Activated naive CD8-positive, alpha-beta T cell treated with anti-CD3 and anti-CD28 coated beads, Interleukin-2, amount 10 ng/mL, durations not matched to agents 7 days and 5 days (primary cell): Measurements from ENCODE around the gene NAT8. TPM values are rescaled to one million over a fixed set of nuclear protein-coding genes. Genes with fewer than 3 reads are reported as not detected.
"Not testable (repeated sequence)": the region's sequence is repeated elsewhere in the genome, so short reads cannot be mapped to it uniquely, and the experiment has no call there.

Source experiments
- ATAC-seq: fragments of 150-1000 bp; cut with Tn5 transposase; one replicate; pipeline ENCODE4 v1.10.0; 2021; ENCODE audit warnings: low read depth, moderate library complexity
- POLR2A ChIA-PET: fragments of 350-600 bp; sonication (Branson Sonifier 250); formaldehyde crosslinking; loops from one replicate; lab custom pipeline; 2021; ENCODE audit warnings: antibody characterized with exemption; lab: Charles Lee
- DNase-seq: peaks from one replicate; pipeline ENCODE4 v3.0.0; 2021
- H3K27ac Mint-ChIP-seq: one replicate; pipeline ENCODE4 v1.8.0; 2022; ENCODE audit warnings: mild to moderate bottlenecking, mixed read lengths
- H3K27me3 Mint-ChIP-seq: one replicate; pipeline ENCODE4 v1.8.0; 2022; ENCODE audit warnings: mild to moderate bottlenecking, moderate library complexity, mixed read lengths
- H3K36me3 Mint-ChIP-seq: one replicate; pipeline ENCODE4 v1.8.0; 2021; ENCODE audit warnings: mild to moderate bottlenecking, mixed read lengths
- H3K4me1 Mint-ChIP-seq: one replicate; pipeline ENCODE4 v1.8.0; 2021; ENCODE audit warnings: mixed read lengths
- H3K4me3 Mint-ChIP-seq: one replicate; pipeline ENCODE4 v1.8.0; 2022; ENCODE audit warnings: mild to moderate bottlenecking, moderate library complexity, mixed read lengths
- H3K9me3 Mint-ChIP-seq: one replicate; pipeline ENCODE4 v1.8.0; 2021; ENCODE audit warnings: mixed read lengths
- total RNA-seq, 2 experiments: library from RNA; stranded (reverse); gene quantifications; one replicate each; pipeline ENCODE4 v1.2.3, GENCODE V29; 2021

The NAT8 gene
- total RNA-seq, 2 experiments from 2014 or later, result not detected

DNA sequence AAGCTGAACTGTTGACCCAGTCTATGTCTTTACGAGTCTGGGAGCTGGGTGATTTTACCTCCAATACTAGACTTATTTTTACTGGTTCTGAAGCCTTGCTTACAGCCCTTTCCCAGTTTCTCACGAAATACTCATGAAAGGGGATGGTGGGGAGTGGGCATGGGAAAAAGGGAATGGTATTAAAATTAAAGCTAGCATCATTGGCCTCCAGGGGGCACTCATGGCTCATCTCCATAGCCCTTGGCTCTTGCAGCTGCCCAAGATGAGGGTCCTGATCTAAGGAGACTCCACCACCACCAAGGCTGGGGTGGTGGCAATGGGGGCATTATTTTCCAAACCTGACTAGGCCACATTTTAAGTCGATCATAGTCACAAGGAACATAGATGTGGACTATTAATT, 22.3 kb downstream of the NAT8 start:
- POLR2A ChIA-PET, H3K9me3 Mint-ChIP-seq, H3K27me3 Mint-ChIP-seq, H3K27ac Mint-ChIP-seq, H3K4me3 Mint-ChIP-seq, ATAC-seq, DNase-seq, H3K4me1 Mint-ChIP-seq, H3K36me3 Mint-ChIP-seq: not testable (repeated sequence)

DNA sequence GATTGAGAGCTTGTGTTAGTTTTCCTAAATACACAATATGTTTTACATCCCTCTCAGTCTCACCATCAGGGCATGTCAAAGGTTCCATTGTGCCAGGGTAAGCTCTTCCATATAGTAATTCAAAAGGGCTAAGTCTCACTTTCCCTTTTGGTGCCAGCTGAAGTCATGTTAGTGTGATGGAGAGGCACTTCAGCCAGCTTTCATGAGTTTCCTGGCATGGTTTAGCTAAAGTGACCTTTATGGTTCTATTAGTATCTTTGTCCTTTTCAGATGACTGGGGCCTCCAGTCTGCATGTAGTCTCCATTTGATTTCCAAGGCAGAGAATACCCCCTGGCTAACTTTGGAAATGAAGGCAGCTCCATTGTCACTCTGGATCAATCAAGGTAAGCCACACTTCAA, 27.2 kb downstream of the NAT8 start:
- H3K9me3 Mint-ChIP-seq, result no peaks in the 10 kb centered on the region
- no peak overlapping the region for H3K4me3 Mint-ChIP-seq
- no peak for ATAC-seq
- no peak overlapping the region for H3K27ac Mint-ChIP-seq
- DNase-seq, result no peak
- H3K36me3 Mint-ChIP-seq, result peaks cover 1% of the 10 kb centered on the region
- POLR2A ChIA-PET, result no interaction called here
- peaks cover 4% of the 10 kb centered on the region for H3K27me3 Mint-ChIP-seq
- peaks cover 8% of the 10 kb centered on the region for H3K4me1 Mint-ChIP-seq

DNA sequence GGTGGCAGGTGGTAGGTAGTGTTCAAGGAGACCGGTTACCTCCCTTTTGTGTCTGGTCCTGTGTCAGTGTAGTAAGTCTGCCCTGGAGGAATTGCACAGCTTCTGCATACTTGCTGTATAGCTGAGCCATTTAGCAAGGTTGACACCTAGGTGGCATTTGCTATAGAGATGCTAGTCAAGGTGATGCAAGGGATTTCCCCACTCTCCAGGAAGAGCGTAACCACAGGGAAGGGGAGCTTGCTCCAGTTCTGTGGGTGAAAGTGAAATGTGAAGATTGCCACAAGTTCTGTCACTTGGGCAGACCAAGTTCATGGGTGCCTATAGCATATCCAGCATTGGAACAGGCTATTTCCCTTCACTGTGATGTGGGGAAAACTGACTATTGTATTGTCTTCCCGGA, 28.1 kb downstream of the NAT8 start:
- peaks cover 4% of the 10 kb centered on the region for H3K27me3 Mint-ChIP-seq
- no peak overlapping the region for H3K4me3 Mint-ChIP-seq
- peaks cover 8% of the 10 kb centered on the region for H3K4me1 Mint-ChIP-seq
- POLR2A ChIA-PET, result no interaction called here
- H3K9me3 Mint-ChIP-seq, result no peaks in the 10 kb centered on the region
- no peak for ATAC-seq
- no peak overlapping the region for H3K27ac Mint-ChIP-seq
- peaks cover 1% of the 10 kb centered on the region for H3K36me3 Mint-ChIP-seq
- DNase-seq, result no peak

DNA sequence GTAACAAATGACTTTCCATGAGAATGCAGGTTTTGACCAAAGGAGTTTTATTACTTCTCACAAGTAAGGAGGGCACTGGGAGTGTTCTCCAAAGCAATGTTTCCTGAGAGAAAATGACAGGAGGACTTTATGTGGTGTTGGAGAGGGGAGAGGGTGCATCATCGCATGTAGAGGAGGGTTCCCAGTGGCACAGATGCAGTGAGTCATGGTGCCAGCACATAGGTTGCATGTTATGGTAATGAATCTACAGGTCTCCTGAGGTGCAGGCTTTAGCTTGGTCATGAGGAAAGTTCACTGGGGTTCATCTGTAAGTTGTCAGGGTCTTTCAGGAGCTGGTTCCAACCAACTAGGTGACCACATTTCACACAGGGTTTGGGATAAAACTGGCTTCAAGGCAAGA, 30.4 kb downstream of the NAT8 start:
- peaks cover 1% of the 10 kb centered on the region for H3K36me3 Mint-ChIP-seq
- ATAC-seq (no peak), DNase-seq (no peak)
- no peak overlapping the region for H3K27ac Mint-ChIP-seq
- peaks cover 8% of the 10 kb centered on the region for H3K4me1 Mint-ChIP-seq
- POLR2A ChIA-PET, result no interaction called here
- no peaks in the 10 kb centered on the region for H3K27me3 Mint-ChIP-seq
- no peaks in the 10 kb centered on the region for H3K9me3 Mint-ChIP-seq
- H3K4me3 Mint-ChIP-seq, result no peak overlapping the region

DNA sequence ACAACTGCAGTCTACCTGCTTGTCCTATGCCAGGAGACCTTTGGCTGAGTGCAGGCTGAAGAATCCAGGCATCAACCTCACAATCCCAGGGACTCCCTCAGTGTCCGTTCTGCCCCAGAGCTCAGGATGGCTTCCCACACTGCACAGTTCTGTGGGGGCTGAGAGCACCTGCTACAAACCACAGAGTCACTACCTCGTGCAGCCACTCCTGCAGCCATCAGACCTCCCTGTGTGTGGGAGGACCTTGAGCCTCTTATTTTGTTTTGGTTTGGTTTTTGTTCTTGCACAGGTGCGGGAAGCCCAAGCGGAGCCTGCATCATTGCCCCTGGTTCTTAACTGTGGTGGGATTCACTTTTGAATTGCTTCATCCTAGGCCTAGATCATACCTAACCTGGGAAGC, 31.0 kb downstream of the NAT8 start:
- H3K9me3 Mint-ChIP-seq, result no peaks in the 10 kb centered on the region
- ATAC-seq (no peak), DNase-seq (no peak)
- H3K27ac Mint-ChIP-seq, result no peak overlapping the region
- POLR2A ChIA-PET, result no interaction called here
- no peaks in the 10 kb centered on the region for H3K27me3 Mint-ChIP-seq
- peaks cover 8% of the 10 kb centered on the region for H3K4me1 Mint-ChIP-seq
- H3K4me3 Mint-ChIP-seq, result no peak overlapping the region
- H3K36me3 Mint-ChIP-seq, result peaks cover 1% of the 10 kb centered on the region

DNA sequence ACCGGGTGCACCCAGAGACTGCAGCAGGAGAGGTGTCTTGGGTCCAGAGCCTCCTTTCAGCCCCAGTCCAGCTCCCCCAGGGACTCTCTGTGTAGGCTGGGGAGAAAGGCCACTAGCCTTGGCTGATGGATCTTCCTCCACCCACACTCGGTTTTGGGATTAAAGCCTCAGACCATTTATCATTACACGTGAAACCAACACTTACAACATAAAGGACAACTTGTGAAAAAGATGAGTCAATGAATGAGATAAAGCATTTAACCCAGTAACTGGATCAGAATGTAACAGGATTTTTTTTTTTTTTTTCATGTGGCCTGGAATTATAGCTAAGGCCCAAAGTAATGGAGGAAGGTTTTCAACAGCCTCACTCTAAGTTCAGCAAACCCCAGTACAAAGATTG, 32.1 kb downstream of the NAT8 start:
- Mint-ChIP-seq H3K27me3 (no peaks in the 10 kb centered on the region), H3K36me3 (no peaks in the 10 kb centered on the region), H3K27ac (no peak overlapping the region), H3K9me3 (no peaks in the 10 kb centered on the region), H3K4me3 (no peak overlapping the region), H3K4me1 (peaks cover 8% of the 10 kb centered on the region)
- no peak for ATAC-seq
- POLR2A ChIA-PET, result no interaction called here
- DNase-seq, result no peak

DNA sequence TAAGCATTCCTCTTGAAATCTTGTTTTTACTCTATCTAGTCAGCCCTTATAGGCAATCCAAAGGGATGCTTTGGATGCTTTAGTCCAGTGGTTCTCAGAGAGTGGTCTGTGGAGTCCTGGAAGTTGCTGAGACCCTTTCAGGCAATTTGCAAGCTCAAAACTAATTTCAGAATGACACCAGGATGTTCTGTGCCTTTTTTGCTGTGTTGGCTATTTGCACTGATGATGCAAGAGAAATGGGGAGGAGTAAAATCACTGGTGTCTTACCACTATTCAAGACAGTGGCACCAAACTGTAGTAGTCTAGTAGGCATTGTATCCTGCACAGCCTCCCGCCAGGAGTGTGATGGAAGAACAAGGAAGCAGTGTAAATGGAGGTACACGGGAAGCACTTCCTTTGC, 37.6 kb downstream of the NAT8 start:
- DNase-seq, H3K4me1 Mint-ChIP-seq, H3K9me3 Mint-ChIP-seq, ATAC-seq, H3K27me3 Mint-ChIP-seq, H3K36me3 Mint-ChIP-seq, H3K4me3 Mint-ChIP-seq, H3K27ac Mint-ChIP-seq, POLR2A ChIA-PET: not testable (repeated sequence)

DNA sequence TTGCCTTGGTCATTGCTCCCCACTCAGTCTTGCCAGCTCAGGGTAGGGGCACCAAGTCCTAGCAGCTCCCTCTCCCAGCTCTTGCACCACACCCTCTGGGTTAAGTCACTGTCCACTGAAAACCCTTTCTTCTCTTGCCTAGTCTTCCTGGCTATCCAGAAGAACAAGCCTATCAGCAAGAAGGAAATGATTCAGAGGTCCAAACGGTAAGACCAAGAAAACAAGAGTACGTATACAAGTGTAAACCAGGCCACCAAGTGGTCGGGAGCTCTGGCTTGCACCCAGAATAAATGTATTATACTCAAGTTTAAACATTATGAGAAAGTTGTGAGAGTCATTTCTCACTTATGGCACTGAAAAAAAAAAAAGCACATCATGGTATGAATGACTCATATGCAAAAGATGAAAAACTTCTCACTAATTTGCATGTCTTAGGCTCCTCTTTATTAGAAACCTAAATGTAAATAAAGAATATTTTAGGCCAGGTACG, 39.1 kb downstream of the NAT8 start:
- H3K4me1 Mint-ChIP-seq, H3K4me3 Mint-ChIP-seq, H3K27me3 Mint-ChIP-seq, H3K27ac Mint-ChIP-seq, H3K9me3 Mint-ChIP-seq, POLR2A ChIA-PET, ATAC-seq, DNase-seq, H3K36me3 Mint-ChIP-seq: not testable (repeated sequence)

DNA sequence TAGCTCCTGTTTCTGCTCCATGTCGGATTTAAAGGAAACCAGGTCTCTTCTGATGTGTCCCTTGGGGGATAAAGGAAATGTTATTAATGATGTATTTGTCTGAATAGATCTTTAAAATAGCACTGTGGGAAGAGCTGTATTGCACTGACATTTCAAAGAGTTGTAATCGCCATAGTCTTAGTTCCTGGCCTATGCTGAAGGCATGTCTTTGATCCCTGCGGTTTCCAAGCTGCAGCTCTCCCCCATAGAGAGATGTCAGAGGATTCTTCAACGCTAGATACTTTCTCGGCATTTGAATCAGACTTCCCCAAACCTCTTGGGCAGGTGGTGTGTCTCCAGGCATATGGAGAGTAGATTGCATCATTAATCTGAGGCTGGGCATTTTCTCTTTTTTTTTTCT, 40.4 kb downstream of the NAT8 start:
- no peaks in the 10 kb centered on the region for H3K9me3 Mint-ChIP-seq
- H3K27ac Mint-ChIP-seq, result no peak overlapping the region
- no peaks in the 10 kb centered on the region for H3K4me1 Mint-ChIP-seq
- no peak for ATAC-seq
- POLR2A ChIA-PET, result no interaction called here
- DNase-seq, result no peak
- H3K36me3 Mint-ChIP-seq, result no peaks in the 10 kb centered on the region
- no peak overlapping the region for H3K4me3 Mint-ChIP-seq
- no peaks in the 10 kb centered on the region for H3K27me3 Mint-ChIP-seq

DNA sequence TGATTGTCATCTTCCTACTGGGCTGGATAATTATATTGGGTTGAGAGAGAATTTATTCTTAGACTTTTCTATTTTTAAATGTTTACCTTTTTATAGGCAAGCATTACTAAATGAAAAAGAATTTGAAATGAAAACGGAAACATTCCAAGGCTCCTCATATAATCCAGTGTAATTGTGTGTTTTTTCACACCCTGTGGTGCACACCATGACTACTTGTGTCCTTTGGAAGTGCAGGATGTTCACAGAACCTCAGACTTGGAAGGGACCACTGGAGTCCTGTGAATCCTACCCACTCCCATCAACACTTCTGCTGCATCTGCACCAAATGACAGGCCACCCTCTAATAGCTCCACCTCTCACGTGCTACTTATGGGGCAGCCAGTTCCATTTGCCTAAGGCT, 48.0 kb downstream of the NAT8 start:
- Mint-ChIP-seq H3K4me3 (no peak overlapping the region), H3K36me3 (peaks cover 9% of the 10 kb centered on the region), H3K27me3 (no peaks in the 10 kb centered on the region), H3K9me3 (no peaks in the 10 kb centered on the region), H3K27ac (no peak overlapping the region), H3K4me1 (no peaks in the 10 kb centered on the region)
- ATAC-seq, result no peak
- DNase-seq, result no peak
- POLR2A ChIA-PET, result no interaction called here

DNA sequence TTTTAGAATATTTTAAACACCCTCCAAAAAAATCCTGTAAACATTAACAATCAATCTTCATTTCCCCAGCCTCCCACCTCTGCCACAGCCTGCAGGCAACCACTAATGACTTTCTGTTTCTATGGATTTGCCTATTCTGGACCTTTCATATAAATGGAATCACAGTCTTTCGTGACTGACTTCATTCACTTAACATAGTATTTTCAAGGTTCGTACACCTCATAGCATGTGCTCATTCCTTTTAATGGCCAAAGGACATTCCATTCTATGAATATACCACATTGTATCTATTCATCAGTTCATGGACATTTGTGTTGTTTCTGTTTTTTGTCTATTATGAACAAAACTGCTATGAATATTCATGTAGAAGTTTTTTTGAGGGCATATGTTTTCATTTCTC, 48.5 kb downstream of the NAT8 start:
- H3K27ac Mint-ChIP-seq, result no peak overlapping the region
- peaks cover 9% of the 10 kb centered on the region for H3K36me3 Mint-ChIP-seq
- ATAC-seq, result no peak
- H3K4me1 Mint-ChIP-seq, result no peaks in the 10 kb centered on the region
- no peak overlapping the region for H3K4me3 Mint-ChIP-seq
- H3K9me3 Mint-ChIP-seq, result no peaks in the 10 kb centered on the region
- H3K27me3 Mint-ChIP-seq, result no peaks in the 10 kb centered on the region
- POLR2A ChIA-PET, result no interaction called here
- DNase-seq, result no peak

Other genes with a start within 250 kb of the NAT8 start
- 10 to 100 TPM; 36.1 to 37.5 TPM for gene TPRKB, start 94.9 kb upstream of the NAT8 start, total RNA-seq
- gene DUSP11, start 137.7 kb upstream of the NAT8 start, total RNA-seq, result 10 to 100 TPM; 28.8 to 32.2 TPM
- gene C2orf78, start 141.8 kb upstream of the NAT8 start, total RNA-seq, result not detected
- gene STAMBP, start 186.5 kb upstream of the NAT8 start, total RNA-seq, result 10 to 100 TPM; 38.9 to 42.1 TPM